OCI-LY1 (cell line): ENCODE measurements around the gene ZCCHC9.

Experiments
- H2AFZ ChIP-seq: fragments of 200-600 bp; sonication (generic), shearing (Covaris generic); 2 replicates; pipeline ENCODE4 v1.6.0; 2014; ENCODE audit warnings: antibody characterized with exemption, mild to moderate bottlenecking, low read length
- H3F3A ChIP-seq: fragments of 200-600 bp; sonication (generic), shearing (Covaris generic); 2 replicates; pipeline ENCODE4 v1.6.0; 2014; ENCODE audit warnings: mild to moderate bottlenecking, antibody characterized with exemption, low read length, moderate library complexity; ENCODE audit not compliant: insufficient read depth
- H3K27ac ChIP-seq: fragments of 200-600 bp; sonication (generic); 2 replicates; pipeline ENCODE4 v1.5.1; 2014; ENCODE audit warnings: low read length, mixed run types, mild to moderate bottlenecking, low read depth; ENCODE audit not compliant: poor library complexity, severe bottlenecking
- H3K27me3 ChIP-seq: fragments of 200-600 bp; sonication (generic); 2 replicates; pipeline ENCODE4 v1.6.0; 2014; ENCODE audit warnings: antibody characterized with exemption, mild to moderate bottlenecking, low read length, moderate library complexity; ENCODE audit not compliant: insufficient read depth
- H3K36me3 ChIP-seq: fragments of 200-600 bp; sonication (generic); 2 replicates; pipeline ENCODE4 v1.6.1; 2014; ENCODE audit warnings: mild to moderate bottlenecking, antibody characterized with exemption, low read length, moderate library complexity, mixed read lengths; ENCODE audit not compliant: insufficient read depth
- H3K4me1 ChIP-seq: fragments of 200-600 bp; sonication (generic); 2 replicates; pipeline ENCODE4 v1.5.1; 2014; ENCODE audit warnings: mild to moderate bottlenecking, low read length, moderate library complexity; ENCODE audit not compliant: insufficient read depth, severe bottlenecking
- H3K4me2 ChIP-seq: fragments of 200-600 bp; sonication (generic), shearing (Covaris generic); 2 replicates; pipeline ENCODE4 v1.6.1; 2014; ENCODE audit warnings: low read length
- H3K4me3 ChIP-seq: fragments of 200-600 bp; sonication (generic); 2 replicates; pipeline ENCODE4 v1.5.1; 2014; ENCODE audit warnings: low read length, low read depth, mild to moderate bottlenecking, mixed read lengths; ENCODE audit not compliant: poor library complexity, severe bottlenecking
- H3K79me2 ChIP-seq: fragments of 200-600 bp; shearing (Covaris generic); 2 replicates; pipeline ENCODE4 v1.6.1; 2016; ENCODE audit warnings: mixed run types, low read length, mixed read lengths; ENCODE audit not compliant: insufficient read depth
- H3K9ac ChIP-seq: fragments of 200-600 bp; sonication (generic), shearing (Covaris generic); 2 replicates; pipeline ENCODE4 v1.6.1; 2014; ENCODE audit warnings: mild to moderate bottlenecking, low read length, mixed read lengths
- H3K9me2 ChIP-seq: fragments of 200-600 bp; sonication (generic), shearing (Covaris generic); 2 replicates; pipeline ENCODE4 v1.6.1; 2014; ENCODE audit warnings: low read depth, mild to moderate bottlenecking, low read length, mixed read lengths
- H3K9me3 ChIP-seq: fragments of 200-600 bp; shearing (Covaris generic); 2 replicates; pipeline ENCODE4 v1.6.1; 2014; ENCODE audit warnings: low read length, mixed read lengths
- H4K20me1 ChIP-seq: fragments of 200-600 bp; sonication (generic), shearing (Covaris generic); 2 replicates; pipeline ENCODE4 v1.6.0; 2016; ENCODE audit warnings: mild to moderate bottlenecking, low read length; ENCODE audit not compliant: insufficient read depth
- CTCF ChIP-seq: fragments of 200-600 bp; sonication (generic), shearing (Covaris generic); IDR thresholded peaks from 2 replicates; pipeline ENCODE4 v1.5.1; 2017; ENCODE audit warnings: mild to moderate bottlenecking, antibody characterized with exemption, low read length, moderate library complexity, mixed read lengths
- EZH2 ChIP-seq: fragments of 200-600 bp; sonication (generic), shearing (Covaris generic); IDR thresholded peaks from 2 replicates; pipeline ENCODE4 v1.8.0; 2017; ENCODE audit warnings: borderline replicate concordance, mixed run types, mild to moderate bottlenecking, antibody characterized with exemption, low read length, moderate library complexity, mixed read lengths

The ZCCHC9 gene

GRCh38 chr5:81361600-81361999 lies 60.2 kb downstream of the ZCCHC9 start:
- Histone ChIP-seq H3K4me1 (no peaks in the 10 kb centered on the region), H3K36me3 (no peaks in the 10 kb centered on the region), H3K9ac (no peak overlapping the region), H3K4me2 (no peak overlapping the region), H2AFZ (no peak overlapping the region), H3K27me3 (no peaks in the 10 kb centered on the region), H3K27ac (no peak overlapping the region), H3K9me2 (no peaks in the 10 kb centered on the region), H3K4me3 (no peak overlapping the region), H4K20me1 (no peaks in the 10 kb centered on the region), H3K9me3 (no peaks in the 10 kb centered on the region), H3K79me2 (no peaks in the 10 kb centered on the region), H3F3A (no peaks in the 10 kb centered on the region)
- no peak for TF ChIP-seq EZH2
- no peak for TF ChIP-seq CTCF
